HFF-Myc (cell line): ENCODE data around the gene MLYCD.

ENCODE experiments used
- DNase-seq: peaks from one replicate; pipeline ENCODE4 v3.0.0-alpha.2; 2011; ENCODE audit warnings: low read depth; ENCODE audit errors: extremely low read depth
- H3K4me3 ChIP-seq: replicated peaks from 2 replicates; pipeline ENCODE4 v1.5.1; 2011; ENCODE audit warnings: low read depth, mild to moderate bottlenecking, control low read depth, low read length
- TF ChIP-seq, protein P1 (sequence below): IDR thresholded peaks from 2 replicates; pipeline ENCODE4 v1.5.1; 2012; ENCODE audit warnings: mild to moderate bottlenecking, low read depth, low read length, control low read depth; ENCODE audit errors: missing control alignments

The MLYCD gene

DNA sequence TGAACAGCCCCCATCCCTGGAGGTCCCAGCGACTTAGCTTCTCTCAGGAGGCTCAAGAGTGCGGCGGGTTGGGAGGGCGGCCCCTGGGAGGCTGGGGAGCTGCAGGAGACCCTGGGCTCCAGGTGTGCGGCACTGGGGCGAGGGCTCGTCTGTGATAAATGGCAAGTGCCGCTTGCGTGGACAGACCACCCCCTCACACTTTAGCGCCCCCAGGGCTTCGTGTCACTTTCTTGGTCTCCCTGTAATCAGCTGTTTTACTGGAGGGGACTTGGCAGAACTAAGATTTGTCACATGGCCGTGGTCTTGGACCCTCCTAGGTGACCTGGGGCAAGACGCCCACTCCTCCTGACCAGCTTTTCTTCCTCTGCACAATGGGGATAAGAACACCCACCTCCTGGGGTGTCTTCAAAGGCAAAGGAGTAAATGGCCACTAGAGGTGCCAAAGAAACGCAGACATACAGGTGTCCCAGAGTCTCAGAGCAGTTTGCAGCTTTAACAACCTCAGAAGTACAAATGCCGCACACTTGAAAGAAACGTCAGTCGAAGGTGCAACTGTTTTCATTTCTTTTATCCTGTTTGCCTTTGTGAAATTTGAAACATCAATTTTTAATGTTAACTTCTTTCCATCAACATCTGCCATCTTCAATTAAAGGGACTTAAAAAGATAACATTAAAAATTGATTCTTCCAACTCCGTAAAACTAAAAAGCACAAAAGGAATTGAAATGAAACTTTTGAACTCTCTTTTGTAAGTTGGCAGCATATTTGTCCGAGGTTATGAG lies 55.1 kb downstream of the MLYCD start:
- TF ChIP-seq, protein P1, sequence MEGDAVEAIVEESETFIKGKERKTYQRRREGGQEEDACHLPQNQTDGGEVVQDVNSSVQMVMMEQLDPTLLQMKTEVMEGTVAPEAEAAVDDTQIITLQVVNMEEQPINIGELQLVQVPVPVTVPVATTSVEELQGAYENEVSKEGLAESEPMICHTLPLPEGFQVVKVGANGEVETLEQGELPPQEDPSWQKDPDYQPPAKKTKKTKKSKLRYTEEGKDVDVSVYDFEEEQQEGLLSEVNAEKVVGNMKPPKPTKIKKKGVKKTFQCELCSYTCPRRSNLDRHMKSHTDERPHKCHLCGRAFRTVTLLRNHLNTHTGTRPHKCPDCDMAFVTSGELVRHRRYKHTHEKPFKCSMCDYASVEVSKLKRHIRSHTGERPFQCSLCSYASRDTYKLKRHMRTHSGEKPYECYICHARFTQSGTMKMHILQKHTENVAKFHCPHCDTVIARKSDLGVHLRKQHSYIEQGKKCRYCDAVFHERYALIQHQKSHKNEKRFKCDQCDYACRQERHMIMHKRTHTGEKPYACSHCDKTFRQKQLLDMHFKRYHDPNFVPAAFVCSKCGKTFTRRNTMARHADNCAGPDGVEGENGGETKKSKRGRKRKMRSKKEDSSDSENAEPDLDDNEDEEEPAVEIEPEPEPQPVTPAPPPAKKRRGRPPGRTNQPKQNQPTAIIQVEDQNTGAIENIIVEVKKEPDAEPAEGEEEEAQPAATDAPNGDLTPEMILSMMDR, result peak; percentile 52
- DNase-seq, result no peak
- H3K4me3 ChIP-seq, result peak overlapping the region; percentile 51

DNA sequence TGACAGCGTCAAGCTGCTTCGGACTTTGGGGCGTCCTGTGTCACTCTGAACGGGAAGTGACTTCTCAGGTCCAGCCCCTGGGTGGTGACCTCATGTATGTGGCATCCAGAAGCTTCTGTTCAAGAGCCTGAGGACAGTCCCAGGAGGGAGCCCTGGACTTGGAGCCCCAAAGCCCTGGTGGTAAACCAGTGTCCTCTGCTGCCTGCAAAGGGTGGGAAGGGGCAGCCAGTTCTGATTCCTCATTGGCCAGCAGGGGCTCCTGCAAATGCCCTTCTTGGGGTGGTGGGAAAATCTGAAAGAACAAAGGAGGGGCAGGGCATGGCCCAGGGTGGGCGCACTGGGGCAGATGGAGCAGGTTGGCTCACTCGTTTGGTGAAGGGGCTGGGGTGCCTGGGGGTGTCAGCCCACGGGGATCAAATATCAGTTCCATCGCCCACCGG lies 55.7 kb downstream of the MLYCD start:
- DNase-seq, result no peak
- no peak overlapping the region for H3K4me3 ChIP-seq
- TF ChIP-seq, protein P1, result no peak

DNA sequence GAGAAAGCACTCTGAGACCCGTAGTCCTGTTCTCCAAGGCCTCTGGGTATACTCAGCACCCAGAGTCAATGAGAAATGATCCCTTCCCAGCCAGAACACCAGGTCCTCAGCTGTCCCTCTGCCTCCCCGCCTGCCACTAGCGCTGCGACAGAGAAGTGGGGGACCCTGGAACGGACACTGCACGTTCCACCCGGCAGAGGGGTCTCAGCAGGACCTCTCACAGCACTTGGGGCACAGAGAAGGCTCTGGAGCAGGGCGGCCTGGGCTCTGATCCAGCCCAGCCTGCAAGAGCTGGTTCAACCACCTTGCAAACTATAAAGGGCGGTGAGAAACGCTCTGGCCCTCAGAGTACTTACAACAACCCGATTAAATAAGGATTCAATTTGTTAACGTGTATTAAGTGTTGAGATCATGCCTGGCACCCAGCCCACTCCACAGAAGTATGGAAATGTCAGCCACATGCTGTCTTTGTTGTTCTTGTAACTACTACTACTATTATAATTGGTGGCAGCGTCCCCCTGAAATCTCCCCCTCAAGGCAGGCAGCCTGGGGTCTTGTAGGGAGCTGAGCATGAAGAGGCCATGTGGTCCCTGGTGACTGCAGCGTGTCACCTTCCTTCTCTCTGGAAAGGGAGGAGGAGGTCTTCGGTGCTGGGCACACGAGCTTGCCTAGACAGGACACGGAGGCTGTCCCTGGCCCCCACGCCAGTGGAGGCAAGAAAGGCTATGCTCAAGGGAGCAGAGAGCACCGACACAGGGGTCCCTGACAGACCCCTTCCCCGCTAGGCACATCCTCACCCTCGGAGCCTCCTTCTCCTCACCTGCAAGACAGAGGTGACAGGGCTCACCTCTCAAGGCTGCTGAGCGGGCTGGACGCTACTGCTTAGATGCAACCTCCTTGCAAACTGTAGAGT lies 56.6 kb downstream of the MLYCD start:
- H3K4me3 ChIP-seq, result no peak overlapping the region
- TF ChIP-seq, protein P1, result no peak
- DNase-seq, result peak; percentile 42

DNA sequence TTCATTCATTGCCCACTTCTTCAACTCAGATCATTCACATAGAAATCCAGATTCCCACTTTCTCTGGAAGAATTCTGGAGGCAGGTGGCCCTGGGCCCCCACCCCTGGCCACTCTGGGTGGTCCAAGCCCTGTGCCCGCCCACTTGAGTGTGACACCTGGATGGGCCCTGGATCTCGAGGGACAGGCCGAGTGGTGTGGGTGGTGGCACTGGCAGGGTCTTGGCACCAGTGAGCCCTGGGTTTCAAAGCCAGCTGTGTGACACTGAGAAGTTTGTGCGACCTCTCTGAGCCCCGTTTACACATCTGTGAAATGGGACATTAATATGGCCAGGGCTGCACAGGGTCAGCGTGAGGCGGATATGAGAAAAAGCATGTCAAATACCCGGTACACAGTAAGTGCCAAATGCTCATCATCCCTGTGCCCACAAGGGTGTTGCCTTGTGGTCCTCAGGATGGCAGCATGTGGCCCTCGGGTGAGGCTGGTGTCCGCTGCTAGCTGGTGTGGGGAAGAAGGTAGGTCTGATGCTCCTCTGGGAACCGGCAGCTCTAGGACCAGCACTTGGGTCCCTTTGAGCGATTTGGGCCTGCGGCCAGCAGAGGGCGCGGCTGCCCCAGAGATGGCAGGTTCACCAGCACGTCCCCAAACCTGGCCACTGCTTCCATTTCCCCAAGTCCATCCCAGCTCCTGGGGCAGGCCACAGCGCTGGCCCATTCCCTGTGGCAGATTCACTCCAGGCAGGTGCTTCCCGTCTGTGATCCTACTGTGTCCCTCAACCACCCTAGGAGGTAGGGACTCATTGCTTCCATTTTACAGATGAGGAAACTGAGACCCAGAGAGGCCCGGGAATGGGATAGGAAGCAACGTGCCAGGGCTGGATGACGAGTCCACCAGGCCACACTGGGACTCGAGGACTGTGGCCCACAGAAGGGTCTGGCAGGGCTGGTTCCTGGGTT lies 57.7 kb downstream of the MLYCD start:
- no peak overlapping the region for H3K4me3 ChIP-seq
- DNase-seq, result peak; percentile 48
- TF ChIP-seq, protein P1, result peak; percentile 91

GRCh38 chr16:83957296-83957855 lies 58.5 kb downstream of the MLYCD start:
- no peak for DNase-seq
- TF ChIP-seq, protein P1, result no peak
- no peak overlapping the region for H3K4me3 ChIP-seq
